SKM-1 (cell line): ENCODE measurements around the gene UBE2E2.

ENCODE experiments used
- DNase-seq: peaks from one replicate; lab custom pipeline; 2025; ENCODE audit not compliant: unreplicated experiment; lab: John Stamatoyannopoulos, UW

UBE2E2 gene

GRCh38 chr3:23377928-23378672 lies 175.0 kb downstream of the UBE2E2 start:
- DNase-seq, result no peak

- DNase-seq, result no peak
Observed at GRCh38 chr3:23383875-23384274, 180.7 kb downstream of the UBE2E2 start.

- DNase-seq, result no peak
Observed at GRCh38 chr3:23385327-23385726, 182.2 kb downstream of the UBE2E2 start.

GRCh38 chr3:23387286-23387918 lies 184.3 kb downstream of the UBE2E2 start:
- no peak for DNase-seq

DNA sequence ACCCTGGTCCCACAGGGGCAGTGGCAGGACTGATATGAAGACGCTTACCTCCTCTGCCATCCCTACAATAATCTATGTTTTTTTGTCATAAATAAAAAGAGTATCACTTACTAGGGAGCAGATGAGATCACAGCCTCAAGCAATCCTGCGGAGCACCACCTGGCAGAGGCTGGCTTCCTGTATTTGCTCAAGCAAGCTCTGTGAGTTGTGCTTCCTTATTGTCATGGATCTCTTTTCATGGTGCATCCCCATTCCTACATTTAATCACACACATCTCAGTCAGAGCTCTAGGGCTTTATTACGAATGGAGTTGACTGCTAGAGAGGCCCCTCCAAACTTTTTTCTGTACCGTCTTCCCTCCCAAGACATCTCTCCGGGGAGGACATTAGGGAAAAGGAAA lies 186.0 kb downstream of the UBE2E2 start:
- no peak for DNase-seq

DNA sequence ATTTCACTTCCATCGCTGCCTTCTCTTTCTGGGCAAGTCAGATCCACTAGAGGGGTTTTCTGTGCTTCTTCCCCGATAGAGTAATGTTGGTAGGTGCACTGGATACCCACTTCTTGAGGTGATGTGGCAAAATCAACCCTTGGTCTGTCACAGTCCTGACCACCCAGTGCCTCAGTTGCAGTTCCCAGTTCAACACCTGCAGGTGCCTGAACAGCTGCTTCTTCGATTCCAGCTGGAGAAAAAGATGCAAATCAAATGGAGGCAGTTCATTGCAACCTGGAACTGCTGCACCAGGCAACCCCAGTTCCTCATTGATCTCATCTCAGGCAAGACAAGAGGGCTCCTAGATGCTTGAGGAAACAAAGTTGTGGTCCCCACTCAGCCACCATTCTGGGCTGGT lies 186.6 kb downstream of the UBE2E2 start:
- DNase-seq, result no peak

DNA sequence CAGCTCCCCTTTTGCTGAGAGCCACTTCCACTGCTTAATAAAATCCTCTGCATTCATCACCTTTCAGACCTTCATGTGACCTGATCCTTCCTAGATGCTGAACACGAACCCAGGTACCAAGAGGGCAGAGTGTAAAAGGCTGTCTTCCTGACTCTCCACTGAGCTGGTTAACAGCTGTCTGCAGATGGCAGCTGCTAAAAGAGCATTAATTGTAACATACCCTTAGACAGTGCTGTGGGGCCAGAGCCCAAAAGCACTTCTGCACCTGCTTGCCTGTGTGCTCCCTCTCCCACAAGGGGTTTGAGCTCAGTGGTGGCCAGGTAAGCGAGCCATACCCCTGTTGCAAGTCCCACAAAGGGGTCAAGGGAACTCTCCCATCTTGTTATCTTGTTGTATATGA lies 187.3 kb downstream of the UBE2E2 start:
- no peak for DNase-seq

- DNase-seq, result no peak
Observed at GRCh38 chr3:23390989-23391553, 187.9 kb downstream of the UBE2E2 start.

GRCh38 chr3:23395115-23395514 lies 192.0 kb downstream of the UBE2E2 start:
- no peak for DNase-seq

GRCh38 chr3:23396746-23397145 lies 193.6 kb downstream of the UBE2E2 start:
- no peak for DNase-seq

- DNase-seq, result no peak
Observed at GRCh38 chr3:23399221-23399620, 196.1 kb downstream of the UBE2E2 start.

- DNase-seq, result no peak
Observed at GRCh38 chr3:23402728-23403492, 199.8 kb downstream of the UBE2E2 start.

DNA sequence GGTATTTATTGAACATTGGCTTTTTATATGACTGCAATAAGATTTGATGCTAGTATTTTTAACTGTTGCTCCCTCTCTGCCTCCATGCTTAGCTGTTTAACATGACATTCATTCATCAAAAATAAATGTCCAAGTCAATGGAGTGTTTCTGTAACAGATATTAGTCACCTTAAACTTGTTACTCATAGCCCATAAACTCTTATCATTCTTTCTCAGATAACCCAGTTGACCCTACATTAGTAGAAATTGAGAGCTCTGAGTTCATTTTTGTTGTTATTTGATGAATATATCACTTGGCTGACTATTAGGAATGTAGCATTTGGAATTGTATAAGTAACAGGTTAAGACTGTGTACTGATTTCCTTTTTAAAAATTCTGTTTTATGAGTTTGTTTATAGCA lies 201.1 kb downstream of the UBE2E2 start:
- DNase-seq, result no peak

DNA sequence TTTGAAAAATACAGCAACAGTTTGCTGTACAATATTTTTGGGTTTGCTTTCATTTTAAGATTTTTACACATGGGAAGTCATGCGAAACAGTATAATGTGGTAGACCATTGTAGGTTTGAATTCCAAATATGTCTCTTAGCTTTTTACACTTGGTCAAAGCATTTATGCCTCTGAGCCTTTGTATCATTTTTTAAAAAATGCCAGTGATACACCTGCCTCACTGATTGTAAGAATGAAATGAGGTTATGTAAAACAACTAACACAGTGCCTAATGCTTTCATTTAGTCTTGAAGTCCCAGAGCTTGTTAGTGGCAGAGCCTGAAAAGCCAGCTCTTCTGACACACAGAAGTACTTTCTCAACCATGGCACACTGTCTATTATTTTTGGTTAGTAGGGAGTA lies 202.0 kb downstream of the UBE2E2 start:
- no peak for DNase-seq

- DNase-seq, result no peak
Observed at GRCh38 chr3:23406601-23407000, 203.5 kb downstream of the UBE2E2 start.

GRCh38 chr3:23418026-23418425 lies 214.9 kb downstream of the UBE2E2 start:
- DNase-seq, result no peak

DNA sequence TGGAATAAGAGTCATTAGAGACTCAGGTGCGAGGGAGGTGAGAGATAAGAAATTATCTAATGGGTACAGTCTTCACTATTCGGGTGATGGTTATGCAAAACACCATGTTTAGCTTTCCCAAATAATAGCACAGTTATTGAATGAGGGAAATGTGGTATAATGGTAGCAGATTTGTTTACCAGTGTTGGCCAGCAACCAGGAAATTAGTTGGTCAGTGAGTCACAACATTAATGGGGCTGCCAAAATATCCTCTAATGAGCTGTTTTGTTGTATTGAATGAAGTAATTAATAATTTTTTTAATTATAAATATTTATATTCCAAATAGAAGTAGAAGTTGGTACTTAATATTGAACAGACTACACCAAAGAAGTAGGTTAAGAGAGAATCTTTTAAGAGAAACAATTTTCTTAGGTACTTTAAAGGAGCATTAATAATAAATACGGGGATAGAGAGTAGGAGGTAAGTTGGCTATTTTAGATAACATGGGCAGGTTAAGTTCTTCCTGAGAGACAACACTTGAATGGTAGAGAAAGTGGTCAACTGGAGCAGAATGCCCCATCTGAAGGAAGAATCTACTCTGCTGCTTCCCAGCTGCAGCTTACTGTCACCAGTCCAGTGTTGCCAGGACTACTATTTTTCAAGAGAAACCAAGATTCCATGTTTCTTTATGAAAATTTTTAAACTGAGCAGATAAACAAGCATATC lies 218.8 kb downstream of the UBE2E2 start:
- no peak for DNase-seq

DNA sequence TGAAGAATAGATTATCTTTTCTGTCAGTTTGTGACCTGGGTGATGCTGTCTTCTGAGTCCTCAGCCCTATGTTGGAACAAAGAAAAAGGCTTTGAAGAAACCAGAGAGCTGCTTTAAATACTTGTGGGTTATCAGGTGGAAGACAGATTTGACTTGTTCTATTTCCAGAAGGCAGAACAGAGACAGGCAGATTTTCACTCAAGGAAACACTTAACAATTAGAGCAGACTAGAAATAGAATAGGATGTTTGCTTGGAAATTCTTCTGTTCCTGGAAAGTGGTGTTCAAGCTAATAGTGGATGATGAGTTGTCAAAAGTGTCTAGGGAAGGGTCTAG lies 219.4 kb downstream of the UBE2E2 start:
- DNase-seq, result no peak

DNA sequence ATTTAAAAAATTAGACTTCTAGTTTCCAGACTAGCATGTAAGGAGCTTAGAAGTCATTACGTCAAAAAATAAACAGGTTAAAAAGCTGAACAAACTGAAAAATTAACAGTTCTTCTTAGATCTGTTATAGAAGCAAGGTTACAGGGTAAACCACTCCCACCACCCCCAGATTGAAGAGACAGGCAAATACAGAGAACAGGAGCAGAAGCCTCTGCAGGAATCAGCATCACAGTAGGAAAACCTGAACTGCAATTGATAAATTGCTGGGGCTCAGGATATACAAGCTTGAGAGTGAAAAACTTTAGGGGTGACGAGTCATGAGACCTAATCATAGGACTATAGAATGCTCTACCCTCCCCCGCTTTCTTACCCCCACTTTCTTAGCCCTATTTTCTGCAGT lies 222.3 kb downstream of the UBE2E2 start:
- DNase-seq, result no peak

DNA sequence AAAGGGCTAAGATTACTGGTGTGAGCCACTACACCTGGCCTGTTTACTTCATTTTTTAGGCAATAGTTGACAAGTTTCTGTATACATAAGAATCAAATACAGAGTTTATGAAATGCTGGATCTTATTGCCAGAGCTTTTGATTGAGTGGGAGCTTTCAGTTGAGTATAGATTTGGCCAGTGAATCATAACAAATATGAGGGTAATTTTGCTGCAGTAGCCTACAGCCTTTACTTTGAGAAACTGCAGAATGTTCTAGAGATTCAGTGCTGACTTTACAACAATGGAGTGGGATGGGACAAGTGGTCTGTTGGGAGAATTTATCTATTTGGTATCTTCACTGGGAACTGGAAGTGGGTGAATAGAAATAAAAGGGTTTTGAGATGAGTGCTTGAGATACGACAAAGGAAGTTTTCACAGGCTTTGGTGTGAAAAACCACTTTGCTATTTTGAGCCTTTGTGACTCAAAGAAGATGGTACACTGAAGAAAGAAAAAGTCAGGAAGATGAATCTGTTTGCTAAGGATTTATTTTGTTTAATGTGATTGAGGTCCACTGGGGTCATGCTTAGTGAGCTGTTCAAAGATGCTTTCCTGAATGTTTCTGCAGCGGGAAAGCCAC lies 227.8 kb downstream of the UBE2E2 start:
- no peak for DNase-seq

DNA sequence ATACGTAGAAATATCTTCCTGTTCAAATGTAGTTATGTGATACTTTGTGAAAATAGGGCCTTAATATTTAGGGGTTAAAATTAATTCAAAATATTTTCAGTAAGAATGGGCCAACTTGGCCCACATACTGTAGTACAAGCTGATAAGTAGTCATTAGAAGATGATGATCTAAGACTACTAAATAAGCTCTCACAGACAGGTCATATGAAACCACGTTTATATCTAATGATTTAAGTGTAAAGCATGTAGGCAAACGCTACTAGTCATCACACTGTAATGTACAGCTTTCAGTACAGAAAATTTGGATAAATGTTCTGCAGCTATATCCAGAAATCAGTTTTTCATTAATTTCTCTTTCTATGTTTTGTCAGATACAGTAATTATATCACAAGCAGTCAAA lies 228.6 kb downstream of the UBE2E2 start:
- no peak for DNase-seq
